Measurements from ENCODE around the gene APOA1.
"Not testable (repeated sequence)": the region's sequence is repeated elsewhere in the genome, so short reads cannot be mapped to it uniquely, and the experiment has no call there.

Gene APOA1

GRCh38 chr11:116857936-116858335, 20.5 kb upstream of the APOA1 start:
- no peak for DNase-seq (ENCODE audit: low spot score)

GRCh38 chr11:116857316-116857715, 19.9 kb upstream of the APOA1 start:
- no peak for DNase-seq (ENCODE audit: low spot score)

- DNase-seq (ENCODE audit: low spot score) = no peak
Measured at GRCh38 chr11:116856423-116856822, 19.0 kb upstream of the APOA1 start.

- DNase-seq (ENCODE audit: low spot score) = no peak
Measured at GRCh38 chr11:116855413-116855812, 18.0 kb upstream of the APOA1 start.

- peak; percentile 72 for DNase-seq (ENCODE audit: low spot score)
Measured at GRCh38 chr11:116853461-116854073, 16.1 kb upstream of the APOA1 start.

- DNase-seq (ENCODE audit: low spot score) = no peak
Measured at GRCh38 chr11:116852261-116853031, 15.0 kb upstream of the APOA1 start.

- no peak for DNase-seq (ENCODE audit: low spot score)
Measured at GRCh38 chr11:116851626-116852025, 14.2 kb upstream of the APOA1 start.

- DNase-seq (ENCODE audit: low spot score) = no peak
Measured at GRCh38 chr11:116849486-116849885, 12.1 kb upstream of the APOA1 start.

GRCh38 chr11:116849060-116849459, 11.6 kb upstream of the APOA1 start:
- no peak for DNase-seq (ENCODE audit: low spot score)

- no peak for DNase-seq (ENCODE audit: low spot score)
Measured at GRCh38 chr11:116847612-116848011, 10.2 kb upstream of the APOA1 start.

- DNase-seq (ENCODE audit: low spot score) = no peak
Measured at GRCh38 chr11:116844722-116845121, 7.3 kb upstream of the APOA1 start.

GRCh38 chr11:116843661-116844060, 6.2 kb upstream of the APOA1 start:
- no peak for DNase-seq (ENCODE audit: low spot score)

- no peak for DNase-seq (ENCODE audit: low spot score)
Measured at GRCh38 chr11:116842909-116843308, 5.5 kb upstream of the APOA1 start.

GRCh38 chr11:116842117-116842516, 4.7 kb upstream of the APOA1 start:
- no peak for DNase-seq (ENCODE audit: low spot score)

- no peak for DNase-seq (ENCODE audit: low spot score)
Measured at GRCh38 chr11:116840746-116841296, 3.4 kb upstream of the APOA1 start.

- DNase-seq (ENCODE audit: low spot score) = no peak
Measured at GRCh38 chr11:116840224-116840745, 2.9 kb upstream of the APOA1 start.

- DNase-seq (ENCODE audit: low spot score) = no peak
Measured at GRCh38 chr11:116838321-116839084, 1.1 kb upstream of the APOA1 start.

- DNase-seq (ENCODE audit: low spot score) = no peak
Measured at GRCh38 chr11:116836632-116836991, 810 bp downstream of the APOA1 start.

GRCh38 chr11:116835791-116836631, 1.4 kb downstream of the APOA1 start:
- DNase-seq (ENCODE audit: low spot score) = peak; percentile 89

GRCh38 chr11:116835042-116835772, 2.2 kb downstream of the APOA1 start:
- DNase-seq (ENCODE audit: low spot score) = peak; percentile 17

GRCh38 chr11:116834535-116835041, 2.8 kb downstream of the APOA1 start:
- DNase-seq (ENCODE audit: low spot score) = not testable (repeated sequence)

All from germinal center (tissue), 1 donor.